Cardiac fibroblast (primary cell): ENCODE measurements around the gene PHETA2.
A peak's percentile ranks its signal among the peaks of the same experiment; 100 is the strongest.
"Not testable (repeated sequence)": the region's sequence is repeated elsewhere in the genome, so short reads cannot be mapped to it uniquely, and the experiment has no call there.

ENCODE experiments used
- DNase-seq, 2 donors: peaks; one replicate each; pipeline versions ENCODE4 v3.0.0 to v3.0.0-alpha.2; 2010; ENCODE audit warnings: low read depth in 2 of 2
- H3K4me3 ChIP-seq, 2 donors: replicated peaks in 1 of 2; 1 replicate in 1 of 2; 2 replicates in 1 of 2; pipeline ENCODE4 v1.5.1; 2011; ENCODE audit warnings: low read depth in 2 of 2, low read length in 2 of 2, mild to moderate bottlenecking in 2 of 2, moderate library complexity in 1 of 2
- TF ChIP-seq, protein P1 (sequence below): IDR thresholded peaks from one replicate; pipeline ENCODE4 v1.5.1; 2011; ENCODE audit warnings: low read depth, mild to moderate bottlenecking, low read length, inconsistent platforms

Gene PHETA2

DNA sequence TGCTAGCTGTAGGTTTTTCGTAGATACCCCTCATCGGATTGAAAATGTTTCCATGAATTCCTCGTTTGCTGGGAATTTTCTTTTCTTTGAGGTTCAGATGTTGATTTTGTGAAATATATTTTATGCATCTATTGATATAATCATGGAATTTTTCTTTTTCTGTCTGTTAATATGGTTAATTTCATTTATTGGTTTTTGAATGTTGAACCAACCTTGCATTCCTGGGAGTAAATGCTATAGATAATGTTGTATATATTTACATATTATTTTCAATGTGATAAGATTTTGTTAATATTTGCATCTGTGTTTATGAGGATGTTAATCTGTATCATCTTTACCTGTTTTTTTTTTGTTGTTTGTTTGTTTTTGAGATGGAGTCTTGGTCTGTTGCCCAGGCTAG, 27.2 kb downstream of the PHETA2 start:
- H3K4me3 ChIP-seq = no peak overlapping the region
- TF ChIP-seq, protein P1, sequence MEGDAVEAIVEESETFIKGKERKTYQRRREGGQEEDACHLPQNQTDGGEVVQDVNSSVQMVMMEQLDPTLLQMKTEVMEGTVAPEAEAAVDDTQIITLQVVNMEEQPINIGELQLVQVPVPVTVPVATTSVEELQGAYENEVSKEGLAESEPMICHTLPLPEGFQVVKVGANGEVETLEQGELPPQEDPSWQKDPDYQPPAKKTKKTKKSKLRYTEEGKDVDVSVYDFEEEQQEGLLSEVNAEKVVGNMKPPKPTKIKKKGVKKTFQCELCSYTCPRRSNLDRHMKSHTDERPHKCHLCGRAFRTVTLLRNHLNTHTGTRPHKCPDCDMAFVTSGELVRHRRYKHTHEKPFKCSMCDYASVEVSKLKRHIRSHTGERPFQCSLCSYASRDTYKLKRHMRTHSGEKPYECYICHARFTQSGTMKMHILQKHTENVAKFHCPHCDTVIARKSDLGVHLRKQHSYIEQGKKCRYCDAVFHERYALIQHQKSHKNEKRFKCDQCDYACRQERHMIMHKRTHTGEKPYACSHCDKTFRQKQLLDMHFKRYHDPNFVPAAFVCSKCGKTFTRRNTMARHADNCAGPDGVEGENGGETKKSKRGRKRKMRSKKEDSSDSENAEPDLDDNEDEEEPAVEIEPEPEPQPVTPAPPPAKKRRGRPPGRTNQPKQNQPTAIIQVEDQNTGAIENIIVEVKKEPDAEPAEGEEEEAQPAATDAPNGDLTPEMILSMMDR = no peak
- no peak for DNase-seq

DNA sequence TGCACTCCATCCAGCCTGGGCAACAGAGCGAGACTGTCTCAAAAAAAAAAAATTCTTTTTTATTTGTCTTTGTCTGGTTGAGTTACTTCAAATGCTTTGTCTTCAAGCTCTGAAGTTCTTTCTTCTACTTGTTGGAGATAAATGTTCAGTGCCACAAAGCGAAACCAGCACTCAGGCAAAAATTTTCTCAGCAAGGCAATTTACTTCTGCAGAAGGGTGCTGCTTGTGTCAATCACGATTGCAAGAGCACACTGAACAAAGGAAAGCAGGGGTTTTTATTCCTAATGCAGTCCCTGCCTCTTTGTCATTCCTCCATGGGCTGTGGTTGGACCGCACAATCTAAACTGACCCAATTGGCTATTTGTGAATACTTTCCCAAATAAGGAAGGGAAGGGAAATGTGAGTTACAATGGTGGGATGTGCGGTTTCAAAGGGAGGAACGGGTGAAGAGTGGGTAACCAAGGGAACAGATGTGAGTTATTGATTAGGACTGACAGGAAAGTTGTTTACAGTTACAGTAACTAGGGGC, 30.3 kb downstream of the PHETA2 start:
- H3K4me3 ChIP-seq, DNase-seq: not testable (repeated sequence)

DNA sequence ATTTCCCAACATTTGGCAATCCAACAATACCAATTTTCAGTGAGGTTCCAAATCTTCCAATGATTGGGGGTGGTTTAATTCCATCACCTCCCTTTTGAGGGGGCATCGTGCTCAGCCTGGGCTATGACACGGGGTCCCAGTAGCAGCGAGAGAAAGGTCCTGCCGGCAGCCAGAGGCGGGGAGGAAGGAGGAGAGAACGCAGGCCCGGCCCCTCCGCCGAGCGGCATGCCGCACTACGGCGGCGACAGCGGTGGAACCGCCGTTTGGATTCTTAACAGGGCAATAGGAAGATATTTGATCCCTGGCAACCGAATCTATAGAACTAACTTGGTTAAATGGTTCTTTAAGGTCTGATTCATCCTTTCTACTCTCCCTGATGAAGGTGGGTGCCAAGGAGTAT, 34.8 kb downstream of the PHETA2 start:
- TF ChIP-seq, protein P1 = no peak
- H3K4me3 ChIP-seq = no peak overlapping the region
- no peak for DNase-seq

GRCh38 chr22:42111798-42112197, 37.8 kb downstream of the PHETA2 start:
- no peak for DNase-seq
- H3K4me3 ChIP-seq = no peak overlapping the region
- TF ChIP-seq, protein P1 = no peak

DNA sequence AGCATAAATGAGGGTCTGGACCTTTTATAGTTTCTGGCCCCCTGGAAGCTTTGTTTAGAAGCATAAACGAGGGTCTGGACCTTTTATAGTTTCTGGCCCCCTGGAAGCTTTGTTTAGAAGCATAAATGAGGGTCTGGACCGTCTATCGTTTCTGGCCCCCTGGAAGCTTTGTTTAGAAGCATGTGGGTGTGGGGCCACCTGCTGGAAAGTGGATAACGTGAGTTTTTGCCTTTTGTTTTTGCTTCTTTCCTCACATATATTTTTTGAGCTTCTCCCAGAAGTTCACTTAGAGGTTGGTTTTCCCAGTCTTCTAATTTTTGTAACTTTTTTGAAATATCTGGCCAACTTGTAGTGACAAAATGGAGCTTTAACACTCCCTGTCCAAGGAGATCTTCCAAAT, 38.7 kb downstream of the PHETA2 start:
- TF ChIP-seq, protein P1 = peak; percentile 23
- DNase-seq = peak; percentile 15 to 33
- not testable (repeated sequence) for H3K4me3 ChIP-seq

DNA sequence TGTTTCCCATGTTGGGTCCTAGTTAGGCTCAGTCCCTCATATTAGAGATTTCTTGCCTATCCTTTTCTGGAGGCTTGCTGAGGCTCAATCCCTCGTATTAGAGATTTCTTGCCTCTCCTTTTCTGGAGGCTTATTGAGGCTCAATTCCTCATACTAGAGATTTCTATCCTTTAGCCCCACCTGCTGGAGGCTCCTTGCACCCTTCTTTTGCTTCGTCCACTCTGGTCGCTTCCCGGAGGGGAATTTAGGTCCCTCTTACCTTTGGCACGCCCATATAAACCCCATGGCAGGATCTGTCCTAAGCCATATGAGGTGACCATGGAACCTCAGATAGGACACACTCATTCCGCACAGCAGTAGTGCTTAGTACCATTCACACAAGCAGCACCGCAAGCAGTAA, 40.7 kb downstream of the PHETA2 start:
- TF ChIP-seq, protein P1 = peak; percentile 55
- peak; percentile 26 to 61 for DNase-seq
- H3K4me3 ChIP-seq = no peak overlapping the region

DNA sequence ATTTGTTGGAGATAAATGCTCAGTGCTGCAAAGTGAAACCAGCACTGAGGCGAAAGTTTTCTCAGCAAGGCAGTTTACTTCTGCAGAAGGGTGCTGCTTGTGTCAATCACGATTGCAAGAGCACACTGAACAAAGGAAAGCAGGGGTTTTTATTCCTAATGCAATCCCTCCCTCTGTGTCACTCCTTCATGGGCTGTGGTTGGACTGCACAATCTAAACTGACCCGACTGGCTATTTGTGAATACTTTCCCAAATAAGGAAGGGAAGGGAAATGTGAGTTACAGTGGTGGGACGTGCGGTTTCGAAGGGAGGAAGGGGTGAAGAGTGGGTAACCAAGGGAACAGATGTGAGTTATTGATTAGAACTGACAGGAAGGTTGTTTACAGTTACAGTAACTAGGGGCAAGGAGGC, 41.4 kb downstream of the PHETA2 start:
- not testable (repeated sequence) for DNase-seq, H3K4me3 ChIP-seq

GRCh38 chr22:42116848-42117424, 42.9 kb downstream of the PHETA2 start:
- TF ChIP-seq, protein P1 = no peak
- peak; percentile 8 to 29 for DNase-seq
- no peak overlapping the region for H3K4me3 ChIP-seq

DNA sequence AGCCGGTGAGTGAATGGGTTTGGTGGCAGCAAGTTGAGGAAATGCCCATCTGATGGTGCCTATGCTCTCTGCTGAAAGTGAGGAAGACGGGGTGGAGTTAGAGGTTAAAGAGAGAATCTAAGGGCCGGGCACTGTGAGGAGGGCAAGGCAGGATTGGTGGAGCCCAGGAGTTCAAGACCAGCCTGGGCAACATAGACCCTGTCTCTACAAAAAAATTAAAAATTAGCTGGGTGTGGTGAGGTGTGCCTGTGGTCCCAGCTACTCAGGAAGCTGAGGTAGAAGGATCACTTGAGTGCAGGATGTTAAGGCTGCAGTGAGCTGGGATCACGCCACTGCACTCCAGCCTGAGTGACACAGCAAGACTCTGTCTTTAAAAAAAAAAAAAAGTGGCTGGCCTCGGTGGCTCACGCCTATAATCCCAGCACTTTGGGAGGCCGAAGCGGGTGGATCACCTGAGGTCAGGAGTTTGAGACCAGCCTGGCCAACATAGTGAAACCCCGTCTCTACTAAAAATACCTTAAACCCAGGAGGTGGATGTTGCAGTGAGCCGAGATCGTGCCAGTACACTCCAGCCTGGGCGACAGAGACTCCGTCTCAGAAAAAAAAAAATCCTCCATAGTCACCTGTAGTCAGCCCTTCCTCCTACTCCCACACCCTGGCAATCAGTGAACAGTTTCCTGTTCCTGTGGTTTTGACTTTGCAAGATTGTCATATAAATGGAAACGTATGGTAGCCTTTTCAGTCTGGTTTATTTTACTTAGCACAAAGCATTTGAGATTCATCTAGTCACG, 46.4 kb downstream of the PHETA2 start:
- H3K4me3 ChIP-seq, DNase-seq: not testable (repeated sequence)

GRCh38 chr22:42123529-42123928, 49.5 kb downstream of the PHETA2 start:
- not testable (repeated sequence) for DNase-seq, H3K4me3 ChIP-seq
